Mesendoderm (in vitro differentiated cells): ENCODE results near the gene KCTD15.

Source experiments
- DNase-seq: peaks from one replicate; pipeline ENCODE4 v3.0.0; 2013
- H2AK5ac ChIP-seq: 2 replicates; pipeline ENCODE4 v1.6.1; 2013; ENCODE audit warnings: low read length, inconsistent platforms
- H2BK120ac ChIP-seq: 2 replicates; pipeline ENCODE4 v1.6.1; 2013; ENCODE audit warnings: low read depth, mild to moderate bottlenecking, low read length, moderate library complexity, mixed read lengths
- H2BK15ac ChIP-seq: replicated peaks from 2 replicates; pipeline ENCODE4 v1.6.1; 2013; ENCODE audit warnings: low read depth, mild to moderate bottlenecking, moderate library complexity
- H2BK5ac ChIP-seq: 2 replicates; pipeline ENCODE4 v1.6.1; 2013; ENCODE audit warnings: low read length, inconsistent platforms
- H3K18ac ChIP-seq: 2 replicates; pipeline ENCODE4 v1.6.1; 2013; ENCODE audit warnings: mild to moderate bottlenecking, low read length, mixed read lengths
- H3K23ac ChIP-seq: one replicate; pipeline ENCODE4 v1.6.1; 2013; ENCODE audit warnings: low read length
- H3K27ac ChIP-seq: 2 replicates; pipeline ENCODE4 v1.5.1; 2013; ENCODE audit warnings: low read depth, mild to moderate bottlenecking, inconsistent platforms, low read length, moderate library complexity
- H3K27me3 ChIP-seq: 2 replicates; pipeline ENCODE4 v1.6.1; 2013; ENCODE audit warnings: low read length, control low read depth, mild to moderate bottlenecking, inconsistent platforms; ENCODE audit not compliant: insufficient read depth, poor library complexity
- H3K36me3 ChIP-seq: 2 replicates; pipeline ENCODE4 v1.6.1; 2013; ENCODE audit warnings: low read length, inconsistent platforms; ENCODE audit not compliant: control insufficient read depth, insufficient read depth
- H3K4ac ChIP-seq: one replicate; pipeline ENCODE4 v1.6.1; 2013; ENCODE audit warnings: low read depth, mild to moderate bottlenecking, low read length, moderate library complexity
- H3K4me1 ChIP-seq: 2 replicates; pipeline ENCODE4 v1.6.1; 2013; ENCODE audit warnings: low read depth, low read length, inconsistent platforms; ENCODE audit not compliant: control insufficient read depth
- H3K4me2 ChIP-seq: 2 replicates; pipeline ENCODE4 v1.6.1; 2013; ENCODE audit warnings: low read length
- H3K4me3 ChIP-seq: 2 replicates; pipeline ENCODE4 v1.5.1; 2013; ENCODE audit warnings: mild to moderate bottlenecking, low read length
- H3K56ac ChIP-seq: one replicate; pipeline ENCODE4 v1.6.1; 2013; ENCODE audit warnings: low read length
- H3K79me1 ChIP-seq: 2 replicates; pipeline ENCODE4 v1.6.1; 2013; ENCODE audit warnings: low read length, inconsistent platforms
- H3K79me2 ChIP-seq: 2 replicates; pipeline ENCODE4 v1.6.1; 2013; ENCODE audit warnings: mild to moderate bottlenecking, low read length; ENCODE audit not compliant: control insufficient read depth, insufficient read depth
- H3K9ac ChIP-seq: 2 replicates; pipeline ENCODE4 v1.6.1; 2013; ENCODE audit warnings: low read length, inconsistent platforms
- H4K5ac ChIP-seq: one replicate; pipeline ENCODE4 v1.6.1; 2013; ENCODE audit warnings: low read length
- H4K8ac ChIP-seq: one replicate; pipeline ENCODE4 v1.6.1; 2013; ENCODE audit warnings: low read depth, mild to moderate bottlenecking, control low read depth, low read length, moderate library complexity
- WGBS: extraction: QIAGEN DNeasy Blood & Tissue Kit; methylation state at CpG from one replicate; pipeline ENCODE4 v1.1.7; 2013; ENCODE audit warnings: low lambda C conversion rate, missing lambda C conversion rate; ENCODE audit not compliant: insufficient coverage; ENCODE audit errors: extremely low coverage; 5-methylcytosine and 5-hydroxymethylcytosine counted together

KCTD15 gene

DNA sequence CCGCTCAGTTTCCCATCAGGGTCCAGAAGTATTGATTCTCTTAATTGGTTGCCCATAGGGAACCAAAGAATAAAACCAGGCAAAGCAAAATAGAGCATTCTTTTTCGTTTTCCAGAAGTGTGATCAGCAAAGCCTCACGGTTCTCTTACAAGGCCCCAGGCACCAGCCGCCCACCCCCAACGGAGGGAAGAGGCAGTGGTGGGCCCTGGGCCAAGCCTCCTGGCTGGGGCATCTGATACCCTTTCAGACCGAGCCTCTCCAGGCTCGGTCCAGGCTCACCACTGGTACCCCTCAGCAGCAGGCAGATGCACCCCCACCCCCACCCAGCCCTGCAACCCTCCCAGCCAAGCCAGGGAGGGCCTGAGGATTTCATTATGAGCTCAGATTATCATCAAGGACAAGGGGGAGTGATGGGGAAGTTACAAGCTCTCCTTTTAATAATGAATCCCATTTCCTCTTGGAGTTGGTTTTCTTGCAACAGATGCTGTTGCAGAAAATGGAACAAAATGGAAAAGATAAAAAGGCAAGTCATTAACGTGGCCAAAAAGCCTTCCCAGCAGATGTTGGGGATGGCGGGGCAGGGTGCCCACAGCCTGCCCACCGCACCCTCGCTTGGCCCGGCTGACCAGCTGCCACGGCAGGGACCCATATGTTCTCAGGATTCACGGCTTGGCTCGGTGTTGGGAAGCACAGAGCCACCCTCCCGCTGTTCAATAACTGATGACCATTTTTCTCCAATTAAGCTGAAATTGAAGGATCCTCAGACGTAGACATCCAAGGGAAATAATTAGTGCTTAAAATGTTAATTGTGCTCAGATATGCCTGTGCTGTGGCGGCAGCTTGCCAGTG is 45.9 kb upstream of the KCTD15 start:
- Histone ChIP-seq H3K79me1 (no peaks in the 10 kb centered on the region), H2BK5ac (no peak overlapping the region), H3K27ac (no peak overlapping the region), H3K4me3 (no peak overlapping the region), H2BK15ac (no peak overlapping the region), H3K4me1 (no peaks in the 10 kb centered on the region), H3K23ac (no peak overlapping the region), H2BK120ac (no peak overlapping the region), H3K36me3 (no peaks in the 10 kb centered on the region), H4K8ac (no peak overlapping the region), H3K9ac (no peak overlapping the region), H3K79me2 (no peaks in the 10 kb centered on the region), H3K4me2 (no peak overlapping the region), H3K56ac (no peak overlapping the region), H3K27me3 (no peaks in the 10 kb centered on the region), H3K18ac (no peak overlapping the region), H4K5ac (no peak overlapping the region), H3K4ac (no peak overlapping the region), H2AK5ac (no peak overlapping the region)
- WGBS: no CpG with 5 or more reads among the region's 18 CpGs
- no peak for DNase-seq

DNA sequence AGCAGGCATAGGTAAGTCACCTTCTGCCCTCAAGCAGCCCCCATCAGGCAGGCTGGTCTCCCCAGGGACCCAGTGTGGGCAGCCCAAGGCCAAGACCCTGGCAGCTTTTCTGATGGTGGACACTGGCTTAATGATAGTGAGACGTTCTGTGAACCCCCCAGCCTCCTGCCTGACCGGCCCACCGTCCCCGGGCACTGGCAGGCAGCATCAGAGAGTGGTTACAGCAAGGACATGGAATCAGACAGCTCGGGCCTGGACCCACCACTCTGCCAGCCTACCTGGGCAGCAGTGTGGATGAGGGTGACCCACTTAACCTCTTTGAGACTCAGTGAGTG is 45.3 kb upstream of the KCTD15 start:
- H2BK120ac ChIP-seq: no peak overlapping the region
- no peak overlapping the region for H3K4me3 ChIP-seq
- H3K18ac ChIP-seq: no peak overlapping the region
- no peaks in the 10 kb centered on the region for H3K27me3 ChIP-seq
- H3K56ac ChIP-seq: no peak overlapping the region
- H3K27ac ChIP-seq: no peak overlapping the region
- no peak overlapping the region for H2BK15ac ChIP-seq
- H3K4me2 ChIP-seq: no peak overlapping the region
- H3K9ac ChIP-seq: no peak overlapping the region
- H4K8ac ChIP-seq: no peak overlapping the region
- no peak overlapping the region for H3K4ac ChIP-seq
- H3K23ac ChIP-seq: no peak overlapping the region
- H2AK5ac ChIP-seq: no peak overlapping the region
- no peaks in the 10 kb centered on the region for H3K36me3 ChIP-seq
- no peak for DNase-seq
- H4K5ac ChIP-seq: no peak overlapping the region
- H3K79me1 ChIP-seq: no peaks in the 10 kb centered on the region
- no peaks in the 10 kb centered on the region for H3K79me2 ChIP-seq
- no peaks in the 10 kb centered on the region for H3K4me1 ChIP-seq
- no peak overlapping the region for H2BK5ac ChIP-seq
- WGBS: no CpG with 5 or more reads among the region's 5 CpGs

DNA sequence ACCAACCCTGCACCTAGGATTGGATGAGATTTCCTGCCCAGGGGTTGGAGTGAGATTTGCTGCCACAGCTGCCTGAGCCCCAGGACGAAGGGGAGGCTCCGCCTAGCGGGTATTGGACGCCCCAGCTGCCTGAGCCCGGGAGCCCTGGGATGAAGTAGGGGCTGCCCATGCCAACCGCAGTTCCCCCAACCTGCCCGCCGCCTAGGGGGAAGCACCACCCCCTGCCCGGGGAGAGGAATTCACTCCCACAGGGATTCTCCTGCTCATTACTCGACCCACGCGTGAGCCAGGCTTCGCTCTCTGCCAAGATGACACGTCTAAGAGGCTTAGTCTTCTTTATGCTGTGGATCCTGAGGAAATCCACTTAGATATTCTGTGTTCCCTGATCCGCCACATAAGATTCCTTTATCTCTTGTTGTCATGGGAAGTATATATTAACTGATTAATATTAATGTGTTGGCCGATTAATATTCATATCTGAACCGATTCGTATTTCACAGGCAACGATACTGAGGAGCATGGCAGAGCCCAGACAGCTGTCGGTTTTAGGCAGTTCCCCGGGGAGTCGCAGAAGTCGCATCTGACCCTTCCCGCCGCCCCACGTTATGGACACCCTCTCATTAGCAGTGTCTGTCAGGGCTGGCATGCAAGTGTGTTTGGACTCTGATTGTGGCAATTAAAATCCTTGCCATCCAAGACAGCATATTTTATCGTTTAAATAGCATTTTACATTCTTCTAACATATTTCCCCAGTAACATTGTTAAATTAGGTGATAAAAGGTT is 44.5 kb upstream of the KCTD15 start:
- H2AK5ac ChIP-seq: no peak overlapping the region
- no peak overlapping the region for H3K23ac ChIP-seq
- H2BK5ac ChIP-seq: no peak overlapping the region
- H3K27me3 ChIP-seq: no peaks in the 10 kb centered on the region
- H3K4me2 ChIP-seq: no peak overlapping the region
- no peak overlapping the region for H2BK120ac ChIP-seq
- no peak overlapping the region for H3K56ac ChIP-seq
- no CpG with 5 or more reads among the region's 27 CpGs for WGBS
- no peak overlapping the region for H4K5ac ChIP-seq
- no peak overlapping the region for H2BK15ac ChIP-seq
- H3K27ac ChIP-seq: no peak overlapping the region
- H3K4me3 ChIP-seq: no peak overlapping the region
- no peak overlapping the region for H4K8ac ChIP-seq
- no peaks in the 10 kb centered on the region for H3K79me1 ChIP-seq
- H3K9ac ChIP-seq: no peak overlapping the region
- H3K18ac ChIP-seq: no peak overlapping the region
- no peaks in the 10 kb centered on the region for H3K36me3 ChIP-seq
- DNase-seq: no peak
- no peak overlapping the region for H3K4ac ChIP-seq
- no peaks in the 10 kb centered on the region for H3K79me2 ChIP-seq
- no peaks in the 10 kb centered on the region for H3K4me1 ChIP-seq

DNA sequence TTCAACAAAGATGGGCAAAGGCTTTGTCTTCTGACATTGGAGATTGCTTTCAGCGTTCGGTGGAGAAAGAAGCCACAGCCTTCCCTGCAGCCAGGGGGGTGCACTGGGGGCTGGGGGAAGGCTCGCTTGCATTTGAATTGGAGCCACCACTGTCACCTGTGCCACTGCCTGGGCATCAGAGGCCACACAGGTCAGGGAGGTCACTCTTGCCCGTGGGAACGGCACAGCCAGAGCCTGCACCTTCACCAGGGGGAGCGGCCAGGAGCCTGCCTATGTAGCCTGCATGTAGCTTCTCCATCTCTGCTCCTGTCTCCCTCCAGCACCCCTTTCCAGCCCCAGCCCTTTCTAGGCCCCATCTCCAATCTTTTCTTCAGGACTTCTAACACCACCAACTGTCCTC is 43.7 kb upstream of the KCTD15 start:
- Histone ChIP-seq H4K5ac (no peak overlapping the region), H3K79me2 (no peaks in the 10 kb centered on the region), H3K79me1 (no peaks in the 10 kb centered on the region), H2BK15ac (no peak overlapping the region), H4K8ac (no peak overlapping the region), H2BK120ac (no peak overlapping the region), H3K4me3 (no peak overlapping the region), H3K23ac (no peak overlapping the region), H3K9ac (no peak overlapping the region), H2AK5ac (no peak overlapping the region), H3K36me3 (no peaks in the 10 kb centered on the region), H3K56ac (no peak overlapping the region), H3K27ac (no peak overlapping the region), H3K27me3 (no peaks in the 10 kb centered on the region), H3K18ac (no peak overlapping the region), H3K4me2 (no peak overlapping the region), H3K4ac (no peak overlapping the region), H3K4me1 (no peaks in the 10 kb centered on the region), H2BK5ac (no peak overlapping the region)
- no CpG with 5 or more reads among the region's 6 CpGs for WGBS
- DNase-seq: no peak

DNA sequence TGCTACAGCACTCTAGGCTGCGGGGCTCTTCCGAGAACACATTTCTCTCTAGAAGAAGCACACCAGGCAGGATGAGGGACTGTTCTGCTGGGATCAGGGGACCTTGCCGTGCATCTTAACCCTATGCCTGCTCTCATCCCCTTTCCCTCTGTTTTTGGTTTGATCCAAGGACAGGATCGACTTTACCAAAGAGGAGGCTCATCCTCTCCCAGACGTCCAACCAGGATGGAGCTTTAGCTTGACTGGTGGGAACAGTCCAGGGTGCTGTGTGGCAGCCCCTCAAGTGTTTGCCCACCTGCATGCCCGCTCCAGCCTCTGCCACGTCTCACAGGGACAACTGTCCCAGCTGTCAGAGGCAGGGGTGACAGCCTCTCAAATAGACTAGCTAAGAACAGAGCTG is 42.3 kb upstream of the KCTD15 start:
- DNase-seq: no peak
- H3K18ac ChIP-seq: no peak overlapping the region
- WGBS: no CpG with 5 or more reads among the region's 7 CpGs
- H3K27me3 ChIP-seq: no peaks in the 10 kb centered on the region
- H2BK5ac ChIP-seq: no peak overlapping the region
- no peaks in the 10 kb centered on the region for H3K4me1 ChIP-seq
- no peak overlapping the region for H3K9ac ChIP-seq
- H3K4me3 ChIP-seq: no peak overlapping the region
- no peak overlapping the region for H2BK15ac ChIP-seq
- H4K5ac ChIP-seq: no peak overlapping the region
- H4K8ac ChIP-seq: no peak overlapping the region
- no peak overlapping the region for H3K4me2 ChIP-seq
- H3K79me2 ChIP-seq: no peaks in the 10 kb centered on the region
- H3K23ac ChIP-seq: no peak overlapping the region
- H3K56ac ChIP-seq: no peak overlapping the region
- no peak overlapping the region for H2BK120ac ChIP-seq
- H3K27ac ChIP-seq: no peak overlapping the region
- H3K4ac ChIP-seq: no peak overlapping the region
- H3K79me1 ChIP-seq: no peaks in the 10 kb centered on the region
- no peaks in the 10 kb centered on the region for H3K36me3 ChIP-seq
- no peak overlapping the region for H2AK5ac ChIP-seq
